H54 (cell line): Measurements from ENCODE around the gene BTC.
"Not testable (repeated sequence)": the region's sequence is repeated elsewhere in the genome, so short reads cannot be mapped to it uniquely, and the experiment has no call there.

Experiments used
- DNase-seq: peaks from one replicate; pipeline ENCODE4 v3.0.0; 2011; ENCODE audit warnings: low spot score, mixed read lengths; ENCODE audit not compliant: insufficient read length
- FAIRE-seq: peaks from 3 replicates; lab custom pipeline; 2011; peaks lifted over from hg19 to GRCh38; lab: Jason Lieb, UNC
- POLR2A ChIP-seq: IDR thresholded peaks from 2 replicates; pipeline ENCODE4 v1.6.1; 2011; ENCODE audit warnings: low read depth, mild to moderate bottlenecking, low read length

Gene BTC

DNA sequence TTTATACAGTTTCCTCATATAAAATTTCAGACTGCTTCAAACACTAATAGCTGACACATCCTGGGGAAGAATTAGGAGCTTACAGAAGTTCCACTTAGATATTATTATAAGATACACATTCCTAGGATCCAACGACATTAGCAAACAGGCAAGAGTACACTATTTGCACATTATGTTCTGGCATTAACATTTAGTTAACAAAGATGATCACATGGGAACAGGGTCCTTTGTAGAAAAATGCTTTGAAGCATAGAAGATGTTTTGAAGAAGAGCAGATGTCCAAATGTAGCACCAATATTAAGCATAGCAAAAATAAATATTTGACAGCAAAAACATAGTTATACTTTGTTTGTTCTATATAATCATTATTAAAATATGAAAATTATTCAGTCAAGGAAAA is 52.1 kb downstream of the BTC start:
- no peak for FAIRE-seq
- TF ChIP-seq POLR2A, result no peak
- no peak for DNase-seq

- DNase-seq (no peak), FAIRE-seq (no peak)
- no peak for TF ChIP-seq POLR2A
These were observed 55.7 kb downstream of the BTC start for GRCh38 chr4:74738464-74739143.

- TF ChIP-seq POLR2A, result no peak
- no peak for DNase-seq
- no peak for FAIRE-seq
These were observed 59.3 kb downstream of the BTC start for GRCh38 chr4:74734995-74735394.

GRCh38 chr4:74733756-74734155 is 60.6 kb downstream of the BTC start:
- DNase-seq, result no peak
- no peak for TF ChIP-seq POLR2A
- no peak for FAIRE-seq

- TF ChIP-seq POLR2A, result no peak
- no peak for FAIRE-seq
- no peak for DNase-seq
These were observed 69.3 kb downstream of the BTC start for GRCh38 chr4:74724979-74725378.

DNA sequence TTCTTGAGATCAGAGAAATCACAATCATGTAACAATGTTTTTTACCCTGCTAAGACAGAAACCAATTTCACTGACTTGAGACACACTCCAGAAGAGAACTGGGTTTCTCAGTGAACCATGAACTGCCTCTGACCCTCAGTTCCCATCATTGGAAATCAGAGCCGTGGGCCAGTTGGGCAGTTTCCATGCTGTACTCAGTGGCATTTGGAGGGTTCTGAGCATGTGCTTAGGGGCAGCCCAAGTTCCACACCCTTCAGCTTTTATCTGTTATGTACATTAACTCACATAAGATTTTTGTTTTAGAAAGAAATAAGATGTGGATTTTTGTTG is 77.9 kb downstream of the BTC start:
- TF ChIP-seq POLR2A, result no peak
- FAIRE-seq (no peak), DNase-seq (no peak)

DNA sequence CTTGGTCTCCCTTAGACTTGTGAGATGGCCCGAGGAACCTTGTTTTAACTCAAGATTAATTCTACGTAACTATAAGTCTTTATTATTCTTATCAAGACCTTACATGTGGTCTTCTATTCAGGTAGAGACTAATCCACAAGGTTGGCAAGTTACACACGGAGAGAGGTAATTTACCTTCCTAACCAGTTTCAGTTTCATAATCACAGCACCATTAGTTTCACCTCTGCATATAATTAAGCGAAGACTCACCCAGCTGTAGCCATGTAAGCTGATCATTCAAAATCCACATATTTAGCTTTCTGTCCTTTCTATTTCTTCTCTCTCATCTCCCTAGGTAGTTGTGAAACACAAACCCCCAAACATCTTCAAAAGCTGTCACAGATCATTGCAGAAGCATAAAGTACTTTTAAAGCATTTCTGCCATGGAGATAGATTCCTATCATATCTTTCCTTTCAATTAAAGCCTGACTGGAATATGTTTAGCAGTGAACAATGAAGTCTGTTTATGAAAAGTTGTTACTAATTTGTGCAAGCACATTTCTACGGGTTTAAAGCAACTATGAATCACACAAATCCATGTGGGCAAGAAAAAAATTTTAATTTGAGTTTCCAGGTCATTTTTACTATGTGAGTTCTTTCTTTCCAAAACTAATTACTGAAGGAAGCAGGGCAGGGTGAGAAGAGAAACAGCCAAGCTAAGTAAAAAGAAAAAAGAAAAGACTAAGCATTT is 78.5 kb downstream of the BTC start:
- DNase-seq, result no peak
- FAIRE-seq, result no peak
- no peak for TF ChIP-seq POLR2A

DNA sequence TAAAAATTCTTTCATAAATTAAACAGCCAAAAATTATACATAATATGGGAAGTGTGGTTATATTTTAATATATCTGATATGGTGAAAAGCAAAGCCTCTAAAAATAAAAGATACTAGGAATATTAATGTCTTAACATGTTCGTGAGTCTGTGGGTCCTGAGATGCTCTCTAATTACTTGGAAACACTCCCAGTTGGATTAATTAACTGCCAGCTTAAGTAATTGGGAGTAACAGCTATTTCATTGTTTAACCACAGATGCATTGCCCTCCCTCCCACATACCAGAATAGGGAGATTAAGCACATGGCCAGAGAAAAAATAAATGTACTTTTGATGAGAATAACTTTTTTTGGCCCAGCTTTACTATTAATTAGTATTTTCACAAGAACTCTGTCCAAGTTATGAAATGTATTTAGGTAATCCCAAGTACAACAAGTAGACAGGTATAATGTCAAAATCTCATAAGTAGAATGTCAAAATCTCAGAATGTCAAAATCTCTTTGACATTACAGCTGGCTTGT is 79.7 kb downstream of the BTC start:
- FAIRE-seq, result no peak
- no peak for TF ChIP-seq POLR2A
- DNase-seq, result no peak

DNA sequence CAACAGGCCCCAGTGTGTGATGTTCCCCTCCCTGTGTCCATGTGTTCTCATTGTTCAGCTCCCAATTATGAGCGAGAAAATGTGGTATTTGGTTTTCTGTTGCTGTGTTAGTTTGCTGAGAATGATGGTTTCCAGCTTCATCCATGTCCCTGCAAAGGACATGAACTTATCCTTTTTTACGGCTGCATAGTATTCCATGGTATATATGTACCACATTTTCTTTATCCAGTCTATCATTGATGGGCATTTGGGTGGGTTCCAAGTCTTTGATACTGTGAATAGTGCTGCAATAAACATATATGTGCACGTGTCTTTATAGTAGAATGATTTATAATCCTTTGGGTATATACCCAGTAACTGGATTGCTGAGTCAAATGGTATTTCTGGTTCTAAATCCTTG is 86.2 kb downstream of the BTC start:
- not testable (repeated sequence) for FAIRE-seq, DNase-seq
